H1 (cell line): ENCODE data around the gene CDKL1. TPM values are rescaled to one million over a fixed set of nuclear protein-coding genes. Genes with fewer than 3 reads are reported as not detected.

ENCODE experiments used
- CTCF ChIA-PET: fragments of 300-600 bp; sonication (Branson Sonifier 250); formaldehyde crosslinking; loops from one replicate; lab custom pipeline; 2021; ENCODE audit not compliant: partially characterized antibody; lab: Charles Lee
- POLR2A ChIA-PET: fragments of 300-600 bp; sonication (Branson Sonifier 250); formaldehyde crosslinking; loops from one replicate; lab custom pipeline; 2021; ENCODE audit warnings: inconsistent platforms; ENCODE audit not compliant: partially characterized antibody; lab: Charles Lee
- DNase-seq, 2 experiments: peaks; one replicate each; pipeline versions ENCODE4 v3.0.0 to v3.0.0-alpha.2; 2010 to 2022; ENCODE audit warnings: low spot score in 2 of 2, low read depth in 1 of 2, mixed read lengths in 1 of 2
- FAIRE-seq: peaks from 2 replicates; lab custom pipeline; 2011; peaks lifted over from hg19 to GRCh38; lab: Jason Lieb, UNC
- H2AFZ ChIP-seq: 2 replicates; pipeline ENCODE4 v1.8.1; 2012; ENCODE audit warnings: low read length, inconsistent platforms
- H2AK5ac ChIP-seq: 2 replicates; pipeline ENCODE4 v1.6.1; 2013; ENCODE audit warnings: low read depth, low read length
- H2BK120ac ChIP-seq: replicated peaks from 2 replicates; pipeline ENCODE3; 2013; ENCODE audit warnings: low read depth, low read length, inconsistent platforms
- H2BK12ac ChIP-seq: 2 replicates; pipeline ENCODE4 v1.6.1; 2013; ENCODE audit warnings: low read depth, low read length
- H2BK15ac ChIP-seq: 2 replicates; pipeline ENCODE4 v1.6.1; 2013; ENCODE audit warnings: low read length
- H2BK20ac ChIP-seq: 2 replicates; pipeline ENCODE4 v1.6.1; 2013; ENCODE audit warnings: low read length
- H2BK5ac ChIP-seq: 2 replicates; pipeline ENCODE4 v1.6.1; 2013; ENCODE audit warnings: low read depth, low read length
- H3K14ac ChIP-seq: 2 replicates; pipeline ENCODE4 v1.6.1; 2013; ENCODE audit warnings: inconsistent platforms; ENCODE audit not compliant: insufficient read length
- H3K18ac ChIP-seq: 2 replicates; pipeline ENCODE4 v1.6.1; 2013; ENCODE audit warnings: low read length; ENCODE audit errors: extremely low read depth
- H3K23ac ChIP-seq: 2 replicates; pipeline ENCODE4 v1.6.1; 2013; ENCODE audit warnings: inconsistent platforms; ENCODE audit not compliant: insufficient read length
- H3K23me2 ChIP-seq: 2 replicates; pipeline ENCODE4 v1.6.1; 2013; ENCODE audit warnings: low read depth, low read length
- H3K27ac ChIP-seq: 2 replicates; pipeline ENCODE4 v1.6.1; 2011; ENCODE audit warnings: low read depth, low read length, inconsistent platforms
- H3K27me3 ChIP-seq, 4 experiments: replicated peaks in 1 of 4; 1 replicate in 1 of 4; 2 replicates in 3 of 4; pipeline versions ENCODE4 v1.6.1 to v1.8.1; 2011 to 2013; ENCODE audit warnings: low read length in 3 of 4, mild to moderate bottlenecking in 3 of 4, inconsistent platforms in 2 of 4, mixed read lengths in 2 of 4, moderate library complexity in 1 of 4; ENCODE audit not compliant: control insufficient read depth in 3 of 4, insufficient read depth in 3 of 4; ENCODE audit errors: extremely low read depth in 1 of 4
- H3K36me3 ChIP-seq, 4 experiments: 2 replicates each; pipeline versions ENCODE4 v1.6.1 to v1.8.1; 2011 to 2013; ENCODE audit warnings: mild to moderate bottlenecking in 4 of 4, low read length in 3 of 4, moderate library complexity in 2 of 4, control low read depth in 1 of 4, inconsistent platforms in 1 of 4; ENCODE audit not compliant: insufficient read depth in 4 of 4, control insufficient read depth in 2 of 4
- H3K4ac ChIP-seq: replicated peaks from 2 replicates; pipeline ENCODE3; 2013; ENCODE audit warnings: low read length, low read depth, mixed read lengths, inconsistent platforms; ENCODE audit not compliant: insufficient read length
- H3K4me1 ChIP-seq, 4 experiments: replicated peaks in 1 of 4; 1 replicate in 1 of 4; 2 replicates in 3 of 4; pipeline versions ENCODE4 v1.6.1 to v1.8.1; 2011 to 2013; ENCODE audit warnings: low read length in 3 of 4, inconsistent platforms in 2 of 4, mixed read lengths in 1 of 4; ENCODE audit not compliant: insufficient read depth in 4 of 4, control insufficient read depth in 3 of 4
- H3K4me2 ChIP-seq, 2 experiments: 2 replicates each; pipeline versions ENCODE4 v1.6.1 to v1.8.1; 2011 to 2013; ENCODE audit warnings: low read depth in 2 of 2, low read length in 2 of 2, control low read depth in 1 of 2, inconsistent platforms in 1 of 2, mild to moderate bottlenecking in 1 of 2; ENCODE audit not compliant: insufficient read depth in 1 of 2
- H3K4me3 ChIP-seq, 4 experiments: fragments of 200-600, 300-600 bp in 1 of 4; sonication (generic), shearing (Covaris generic), sonication (Bioruptor Twin) in 1 of 4; 2 replicates each; pipeline versions ENCODE4 v1.5.1 to v1.8.1; 2011 to 2016; ENCODE audit warnings: low read length in 4 of 4, low read depth in 3 of 4, control low read depth in 2 of 4, inconsistent platforms in 2 of 4, mild to moderate bottlenecking in 2 of 4, mixed read lengths in 1 of 4, moderate library complexity in 1 of 4; ENCODE audit not compliant: insufficient read depth in 2 of 4; ENCODE audit errors: extremely low read depth in 1 of 4
- H3K56ac ChIP-seq: replicated peaks from 2 replicates; pipeline ENCODE3; 2013; ENCODE audit warnings: low read depth, mild to moderate bottlenecking, mixed read lengths, low read length, inconsistent platforms; ENCODE audit not compliant: insufficient read length
- H3K79me1 ChIP-seq: 2 replicates; pipeline ENCODE4 v1.6.1; 2013; ENCODE audit warnings: low read depth, low read length, control low read depth
- H3K79me2 ChIP-seq, 2 experiments: 2 replicates each; pipeline versions ENCODE4 v1.6.1 to v1.8.1; 2012 to 2013; ENCODE audit warnings: low read length in 2 of 2, mild to moderate bottlenecking in 2 of 2, inconsistent platforms in 1 of 2; ENCODE audit not compliant: insufficient read depth in 2 of 2, control insufficient read depth in 1 of 2
- H3K9ac ChIP-seq, 4 experiments: replicated peaks in 1 of 4; 1 replicate in 1 of 4; 2 replicates in 3 of 4; pipeline versions ENCODE4 v1.6.1 to v1.8.1; 2011 to 2013; ENCODE audit warnings: low read depth in 3 of 4, low read length in 3 of 4, control low read depth in 2 of 4, mild to moderate bottlenecking in 2 of 4, moderate library complexity in 2 of 4, inconsistent platforms in 1 of 4; ENCODE audit errors: extremely low read depth in 1 of 4
- H3K9me3 ChIP-seq, 2 experiments: 2 replicates each; pipeline versions ENCODE4 v1.6.1 to v1.8.1; 2012 to 2013; ENCODE audit warnings: mild to moderate bottlenecking in 2 of 2, moderate library complexity in 2 of 2, control low read depth in 1 of 2, inconsistent platforms in 1 of 2, low read depth in 1 of 2, low read length in 1 of 2, mixed read lengths in 1 of 2; ENCODE audit not compliant: insufficient read depth in 2 of 2
- H4K20me1 ChIP-seq, 2 experiments: replicated peaks in 1 of 2; 2 replicates each; pipeline versions ENCODE3 to v1.8.1; 2011 to 2013; ENCODE audit warnings: inconsistent platforms in 2 of 2, low read length in 2 of 2, mild to moderate bottlenecking in 1 of 2; ENCODE audit not compliant: insufficient read depth in 2 of 2, control insufficient read depth in 1 of 2
- H4K5ac ChIP-seq: 2 replicates; pipeline ENCODE4 v1.6.1; 2013; ENCODE audit warnings: low read length, low read depth, mixed read lengths, inconsistent platforms; ENCODE audit not compliant: insufficient read length
- H4K8ac ChIP-seq: 2 replicates; pipeline ENCODE4 v1.8.0; 2013; ENCODE audit warnings: mild to moderate bottlenecking, moderate library complexity, low read length, inconsistent platforms; ENCODE audit not compliant: insufficient read depth; ENCODE audit errors: extremely low read depth
- H4K91ac ChIP-seq: replicated peaks from 2 replicates; pipeline ENCODE3; 2013; ENCODE audit warnings: low read length, mixed read lengths, inconsistent platforms; ENCODE audit not compliant: insufficient read length
- ATF3 ChIP-seq: IDR thresholded peaks from 2 replicates; pipeline ENCODE4 v1.6.1; 2011; ENCODE audit warnings: low read depth, mild to moderate bottlenecking, low read length; ENCODE audit not compliant: insufficient read depth
- BACH1 ChIP-seq: IDR thresholded peaks from 2 replicates; pipeline ENCODE4 v1.6.1; 2012; ENCODE audit warnings: low read length, improper control_type of control experiment
- CBX5 ChIP-seq: fragments of 300-800, 300-1000 bp; sonication (generic); IDR thresholded peaks from 2 replicates; pipeline ENCODE4 v1.7.1; 2016; ENCODE audit warnings: antibody characterized with exemption, low read length, low read depth
- CREB1 ChIP-seq: IDR thresholded peaks from 2 replicates; pipeline ENCODE4 v1.6.1; 2012; ENCODE audit warnings: inconsistent platforms
- NRF1 ChIP-seq: IDR thresholded peaks from 2 replicates; pipeline ENCODE4 v1.6.1; 2011; ENCODE audit warnings: mild to moderate bottlenecking, low read depth, low read length, improper control_type of control experiment
- SRF ChIP-seq: IDR thresholded peaks from 2 replicates; pipeline ENCODE4 v1.6.1; 2011; ENCODE audit warnings: mild to moderate bottlenecking, low read depth, low read length, moderate library complexity
- TAF7 ChIP-seq: optimal IDR thresholded peaks from 2 replicates; pipeline ENCODE3; 2011; ENCODE audit warnings: low read depth, mild to moderate bottlenecking, inconsistent platforms, low read length, moderate library complexity, borderline replicate concordance
- TEAD4 ChIP-seq: IDR thresholded peaks from 2 replicates; pipeline ENCODE4 v1.6.1; 2012; ENCODE audit warnings: low read depth, low read length, inconsistent platforms, mixed read lengths
- polyA plus RNA-seq, 7 experiments: library from polyadenylated mRNA; depleted of rRNA in 3 of 7; stranded (reverse) in 5 of 7; unstranded in 2 of 7; fragments of >200 nt in 5 of 7; fragments of 200-250 nt in 2 of 7; gene quantifications; 1 replicate in 5 of 7; 2 replicates in 1 of 7; 4 replicates in 1 of 7; pipeline versions ENCODE4 v1.2.1 to v1.2.3, GENCODE V29; 2011 to 2013; ENCODE audit warnings: missing spikeins in 2 of 7, mixed read lengths in 2 of 7
- total RNA-seq: library from RNA; stranded (reverse); fragmentation: NEBNext Ultra II Directional; extraction: Animal tissue kit (Norgen Biotek cat#: 25700); gene quantifications from 2 replicates; pipeline ENCODE4 v1.2.1, GENCODE V29; 2021

CDKL1 gene
- total and polyA plus RNA-seq, 2 of the 8 experiments (the other 6 are each of a cell fraction or from before 2014, with no cell fraction given): 1.2 to 2.2 TPM

GRCh38 chr14:50350975-50351374 lies 45.7 kb downstream of the CDKL1 start (continued):
- TF ChIP-seq BACH1: no peak

DNA sequence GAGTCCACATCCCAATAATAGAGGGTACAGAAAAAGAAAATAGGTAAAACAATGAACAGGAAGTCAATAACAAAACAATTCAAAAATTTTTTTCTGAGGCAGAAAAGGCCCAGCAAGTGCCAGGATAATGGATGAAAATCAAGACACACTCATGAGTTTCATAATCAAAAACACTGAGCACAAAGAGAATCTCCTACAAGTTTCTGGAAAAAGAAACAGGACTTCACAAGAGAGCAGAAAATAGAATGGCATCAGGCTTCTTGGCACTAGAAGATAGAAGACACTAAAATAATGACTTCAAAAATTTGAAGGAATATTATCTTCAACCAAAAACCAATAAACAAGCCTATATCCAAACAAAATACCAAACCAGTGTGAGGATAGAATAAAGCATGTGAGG lies 47.7 kb downstream of the CDKL1 start:
- Histone ChIP-seq H4K8ac (no peak overlapping the region), H2BK15ac (no peak overlapping the region), H2BK5ac (no peak overlapping the region), H3K23me2 (no peaks in the 10 kb centered on the region), H3K56ac (no peak overlapping the region), H4K5ac (no peak overlapping the region), H3K79me1 (no peaks in the 10 kb centered on the region), H2AFZ (no peak overlapping the region), H3K4me1 (peaks cover 0 to 3% (median 0%) of the 10 kb centered on the region in 4 experiments; a peak in 1 of 7 replicates), H3K14ac (no peak overlapping the region), H2BK12ac (no peak overlapping the region), H2BK20ac (no peak overlapping the region), H4K20me1 (no peaks in the 10 kb centered on the region), H3K36me3 (no peaks in the 10 kb centered on the region), H3K9me3 (no peaks in the 10 kb centered on the region), H2AK5ac (no peak overlapping the region), H3K4me3 (no peak overlapping the region), H3K4ac (no peak overlapping the region), H3K4me2 (no peak overlapping the region), H3K27ac (no peak overlapping the region), H2BK120ac (no peak overlapping the region), H3K9ac (no peak overlapping the region), H3K27me3 (no peaks in the 10 kb centered on the region), H3K79me2 (no peaks in the 10 kb centered on the region), H3K23ac (no peak overlapping the region), H3K18ac (no peak overlapping the region), H4K91ac (no peak overlapping the region)
- no peak for DNase-seq
- CTCF ChIA-PET: interaction anchor here (0.9 to 2.0 kb wide), 2 partner anchors 14 to 29 kb away, joined by 3 to 7 read pairs; no protein-coding TSS in a partner anchor
- no peak for FAIRE-seq
- POLR2A ChIA-PET: no interaction called here
- TF ChIP-seq TAF7 (no peak), CBX5 (no peak), SRF (no peak), TEAD4 (no peak), CREB1 (no peak), NRF1 (no peak), ATF3 (no peak)
